ENCODE data around the gene ARHGAP26. TPM values are rescaled to one million over a fixed set of nuclear protein-coding genes. Genes with fewer than 3 reads are reported as not detected.

Gene ARHGAP26
- total and polyA plus RNA-seq, 4 donors, result 5.4 to 52.3 (median 30.4) TPM

GRCh38 chr5:142971303-142972013 is 201.3 kb downstream of the ARHGAP26 start:
- TF ChIP-seq, protein P1, sequence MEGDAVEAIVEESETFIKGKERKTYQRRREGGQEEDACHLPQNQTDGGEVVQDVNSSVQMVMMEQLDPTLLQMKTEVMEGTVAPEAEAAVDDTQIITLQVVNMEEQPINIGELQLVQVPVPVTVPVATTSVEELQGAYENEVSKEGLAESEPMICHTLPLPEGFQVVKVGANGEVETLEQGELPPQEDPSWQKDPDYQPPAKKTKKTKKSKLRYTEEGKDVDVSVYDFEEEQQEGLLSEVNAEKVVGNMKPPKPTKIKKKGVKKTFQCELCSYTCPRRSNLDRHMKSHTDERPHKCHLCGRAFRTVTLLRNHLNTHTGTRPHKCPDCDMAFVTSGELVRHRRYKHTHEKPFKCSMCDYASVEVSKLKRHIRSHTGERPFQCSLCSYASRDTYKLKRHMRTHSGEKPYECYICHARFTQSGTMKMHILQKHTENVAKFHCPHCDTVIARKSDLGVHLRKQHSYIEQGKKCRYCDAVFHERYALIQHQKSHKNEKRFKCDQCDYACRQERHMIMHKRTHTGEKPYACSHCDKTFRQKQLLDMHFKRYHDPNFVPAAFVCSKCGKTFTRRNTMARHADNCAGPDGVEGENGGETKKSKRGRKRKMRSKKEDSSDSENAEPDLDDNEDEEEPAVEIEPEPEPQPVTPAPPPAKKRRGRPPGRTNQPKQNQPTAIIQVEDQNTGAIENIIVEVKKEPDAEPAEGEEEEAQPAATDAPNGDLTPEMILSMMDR (IDR thresholded peaks at IDR 0.05; ENCODE audit: control extremely low read depth, extremely low read depth), result no peak
- Histone ChIP-seq H3K9ac (ENCODE audit: insufficient read depth in 1 of 2, low read length in 2 of 2) (no peak overlapping the region), H3K27ac (ENCODE audit: low read depth in 1 of 2, low read length in 1 of 2) (no peak overlapping the region), H3K36me3 (ENCODE audit: control insufficient read depth in 4 of 4, insufficient read depth in 4 of 4, low read length in 4 of 4) (no peaks in the 10 kb centered on the region), H3K4me3 (no peak overlapping the region), H3K9me3 (ENCODE audit: control insufficient read depth in 4 of 4, insufficient read depth in 3 of 4, low read length in 3 of 4) (no peaks in the 10 kb centered on the region), H3K27me3 (ENCODE audit: control insufficient read depth in 3 of 3, insufficient read depth in 3 of 3, low read length in 2 of 3) (no peaks in the 10 kb centered on the region), H3K4me1 (ENCODE audit: control insufficient read depth in 5 of 5, insufficient read depth in 5 of 5, low read length in 5 of 5) (peaks cover 0 to 5% (median 0%) of the 10 kb centered on the region in 5 donors)
- ATAC-seq (ENCODE audit: insufficient read depth, low FRiP score), result no peak
- WGBS, 2 donors, result 68 to 78% methylated on average over 11 of the region's 11 CpGs
- no peak for DNase-seq

- H3K27me3 ChIP-seq (ENCODE audit: control insufficient read depth in 3 of 3, insufficient read depth in 3 of 3, low read length in 2 of 3), result no peaks in the 10 kb centered on the region
- H3K36me3 ChIP-seq (ENCODE audit: control insufficient read depth in 4 of 4, insufficient read depth in 4 of 4, low read length in 4 of 4), result no peaks in the 10 kb centered on the region
- TF ChIP-seq, protein P1 (IDR thresholded peaks at IDR 0.05; ENCODE audit: control extremely low read depth, extremely low read depth), result no peak
- ATAC-seq (ENCODE audit: insufficient read depth, low FRiP score) (no peak), DNase-seq (no peak)
- no peak overlapping the region for H3K4me3 ChIP-seq
- H3K9me3 ChIP-seq (ENCODE audit: control insufficient read depth in 4 of 4, insufficient read depth in 3 of 4, low read length in 3 of 4), result no peaks in the 10 kb centered on the region
- no peak overlapping the region for H3K27ac ChIP-seq (ENCODE audit: low read depth in 1 of 2, low read length in 1 of 2)
- H3K4me1 ChIP-seq (ENCODE audit: control insufficient read depth in 5 of 5, insufficient read depth in 5 of 5, low read length in 5 of 5), result peaks cover 0 to 5% (median 0%) of the 10 kb centered on the region in 5 donors
- H3K9ac ChIP-seq (ENCODE audit: insufficient read depth in 1 of 2, low read length in 2 of 2), result no peak overlapping the region
- 93 to 96% methylated on average over 5 of the region's 5 CpGs for WGBS, 2 donors
Measured at GRCh38 chr5:142972064-142972570, 201.9 kb downstream of the ARHGAP26 start.

DNA sequence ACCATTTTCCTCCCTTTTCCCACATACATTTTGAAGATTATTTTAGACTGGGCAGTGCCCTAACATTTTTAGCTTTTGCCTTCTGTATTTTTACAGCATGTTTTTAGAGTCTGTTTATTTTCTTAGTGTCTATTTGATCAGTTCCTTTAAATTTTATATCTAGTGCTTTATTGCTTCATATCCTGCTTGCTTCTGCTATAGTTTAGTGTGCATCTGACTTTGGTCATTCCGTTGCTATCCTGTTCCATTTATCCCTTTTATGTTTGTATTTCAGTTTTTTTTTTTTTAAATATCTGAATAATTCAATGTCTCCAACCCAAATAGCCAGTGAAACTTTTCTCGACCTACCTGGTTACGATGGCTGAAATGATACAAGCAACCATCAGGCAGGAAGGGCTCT is 203.8 kb downstream of the ARHGAP26 start:
- no peak overlapping the region for H3K9ac ChIP-seq (ENCODE audit: insufficient read depth in 1 of 2, low read length in 2 of 2)
- DNase-seq (no peak), ATAC-seq (ENCODE audit: insufficient read depth, low FRiP score) (no peak)

More for the DNA sequence above, 203.8 kb downstream of the ARHGAP26 start:
- H3K27ac ChIP-seq (ENCODE audit: low read depth in 1 of 2, low read length in 1 of 2), result no peak overlapping the region
- H3K36me3 ChIP-seq (ENCODE audit: control insufficient read depth in 4 of 4, insufficient read depth in 4 of 4, low read length in 4 of 4), result no peaks in the 10 kb centered on the region
- H3K27me3 ChIP-seq (ENCODE audit: control insufficient read depth in 3 of 3, insufficient read depth in 3 of 3, low read length in 2 of 3), result no peaks in the 10 kb centered on the region
- peaks cover 0 to 6% (median 0%) of the 10 kb centered on the region in 5 donors for H3K4me1 ChIP-seq (ENCODE audit: control insufficient read depth in 5 of 5, insufficient read depth in 5 of 5, low read length in 5 of 5)
- WGBS, 2 donors, result 73 to 80% methylated on average over 3 of the region's 3 CpGs
- TF ChIP-seq, protein P1 (IDR thresholded peaks at IDR 0.05; ENCODE audit: control extremely low read depth, extremely low read depth), result no peak
- H3K9me3 ChIP-seq (ENCODE audit: control insufficient read depth in 4 of 4, insufficient read depth in 3 of 4, low read length in 3 of 4), result no peaks in the 10 kb centered on the region
- H3K4me3 ChIP-seq, result no peak overlapping the region

Data from lung (tissue), 12 donors.